Measurements from ENCODE around the gene LCN12.

GRCh38 chr9:136996361-136997292, 44.6 kb downstream of the LCN12 start, which contains the start of gene CLIC3:
- TF ChIP-seq CTCF (IDR thresholded peaks at IDR 0.05) = no peak
- no peak for TF ChIP-seq SIN3A (IDR thresholded peaks at IDR 0.05; ENCODE audit: borderline replicate concordance, insufficient read depth, low read depth, low read length)
- 0 out of 2 replicates have a peak, but pooled peaks have one; percentile 19 for TF ChIP-seq POLR2AphosphoS5 (IDR thresholded peaks at IDR 0.05; ENCODE audit: low read depth, low read length)

Data from Panc1 (cell line).